CD4-positive, CD25-positive, alpha-beta regulatory T cell (primary cell): ENCODE results near the gene TNNT2. TPM values are rescaled to one million over a fixed set of nuclear protein-coding genes. Genes with fewer than 3 reads are reported as not detected.
A peak's percentile ranks its signal among the peaks of the same experiment; 100 is the strongest.

ENCODE experiments used
- ATAC-seq, 2 donors: fragments of 150-1000 bp; cut with Tn5 transposase; one replicate each; pipeline ENCODE4 v1.10.0; 2021; ENCODE audit warnings: low read depth in 2 of 2, moderate number of reproducible peaks in 2 of 2, moderate library complexity in 1 of 2
- DNase-seq, 3 donors: peaks; one replicate each; pipeline versions ENCODE4 v3.0.0 to v3.0.0-alpha.2; 2012 to 2022; ENCODE audit warnings: mixed read lengths in 1 of 3
- H3K27ac ChIP-seq: one replicate; pipeline ENCODE4 v1.7.0; 2013; ENCODE audit warnings: mild to moderate bottlenecking, low read length; ENCODE audit not compliant: insufficient read depth, poor library complexity, severe bottlenecking
- H3K27me3 ChIP-seq: one replicate; pipeline ENCODE4 v1.7.0; 2013; ENCODE audit warnings: low read length; ENCODE audit not compliant: control insufficient read depth, insufficient read depth
- H3K36me3 ChIP-seq: one replicate; pipeline ENCODE4 v1.7.0; 2013; ENCODE audit warnings: mild to moderate bottlenecking, low read length, moderate library complexity; ENCODE audit not compliant: control insufficient read depth, insufficient read depth
- H3K4me1 ChIP-seq: 2 replicates; pipeline ENCODE4 v1.7.0; 2013; ENCODE audit warnings: mild to moderate bottlenecking, low read length; ENCODE audit not compliant: insufficient read depth, control insufficient read depth, poor library complexity, severe bottlenecking
- H3K4me3 ChIP-seq: one replicate; pipeline ENCODE4 v1.7.0; 2013; ENCODE audit warnings: low read depth, mild to moderate bottlenecking, low read length, moderate library complexity
- H3K9me3 ChIP-seq, 2 experiments: 1 replicate in 1 of 2; 2 replicates in 1 of 2; pipeline ENCODE4 v1.7.0; 2013; ENCODE audit warnings: low read length in 2 of 2, mild to moderate bottlenecking in 1 of 2, moderate library complexity in 1 of 2; ENCODE audit not compliant: control insufficient read depth in 2 of 2
- H3K27ac Mint-ChIP-seq, 3 donors: one replicate each; pipeline ENCODE4 v1.8.0; 2020 to 2022; ENCODE audit warnings: mild to moderate bottlenecking in 3 of 3, mixed read lengths in 3 of 3, moderate library complexity in 2 of 3
- H3K27me3 Mint-ChIP-seq: one replicate; pipeline ENCODE4 v1.8.0; 2022; ENCODE audit warnings: mild to moderate bottlenecking, mixed read lengths
- H3K36me3 Mint-ChIP-seq: one replicate; pipeline ENCODE4 v1.8.0; 2020; ENCODE audit warnings: mixed read lengths
- H3K4me1 Mint-ChIP-seq, 4 donors: one replicate each; pipeline ENCODE4 v1.8.0; 2020 to 2022; ENCODE audit warnings: mixed read lengths in 4 of 4, mild to moderate bottlenecking in 1 of 4
- H3K4me3 Mint-ChIP-seq, 4 donors: one replicate each; pipeline ENCODE4 v1.8.0; 2020 to 2022; ENCODE audit warnings: mild to moderate bottlenecking in 4 of 4, mixed read lengths in 4 of 4, moderate library complexity in 3 of 4
- H3K9me3 Mint-ChIP-seq, 7 donors: one replicate each; pipeline ENCODE4 v1.8.0; 2020 to 2022; ENCODE audit warnings: mixed read lengths in 7 of 7, mild to moderate bottlenecking in 3 of 7, moderate library complexity in 2 of 7
- polyA plus RNA-seq, 4 donors: library from polyadenylated mRNA; unstranded; fragments of 300-500 nt; fragmentation: Illumina TruSeq; gene quantifications; one replicate each; pipeline ENCODE4 v1.2.3, GENCODE V29; 2021
- total RNA-seq: library from RNA; stranded (reverse); gene quantifications from one replicate; pipeline ENCODE4 v1.2.3, GENCODE V29; 2022

The TNNT2 gene
- total and polyA plus RNA-seq, 5 donors from 2014 or later = not detected

- Mint-ChIP-seq H3K36me3 (no peaks in the 10 kb centered on the region), H3K27ac (no peak overlapping the region), H3K4me1 (no peaks in the 10 kb centered on the region), H3K4me3 (no peak overlapping the region), H3K9me3 (no peaks in the 10 kb centered on the region), H3K27me3 (peaks cover 51% of the 10 kb centered on the region)
- no peak for DNase-seq
- Histone ChIP-seq H3K27me3 (peaks cover 3% of the 10 kb centered on the region), H3K27ac (no peak overlapping the region), H3K4me3 (no peak overlapping the region), H3K9me3 (no peaks in the 10 kb centered on the region), H3K36me3 (no peaks in the 10 kb centered on the region), H3K4me1 (no peaks in the 10 kb centered on the region)
- ATAC-seq = no peak
Measured at GRCh38 chr1:201394591-201394990, 17.1 kb upstream of the TNNT2 start.

- Mint-ChIP-seq H3K27ac (no peak overlapping the region), H3K4me3 (no peak overlapping the region), H3K4me1 (no peaks in the 10 kb centered on the region), H3K36me3 (no peaks in the 10 kb centered on the region), H3K27me3 (peaks cover 43% of the 10 kb centered on the region), H3K9me3 (no peaks in the 10 kb centered on the region)
- ATAC-seq (no peak), DNase-seq (no peak)
- H3K27me3 ChIP-seq = peaks cover 2% of the 10 kb centered on the region
- H3K9me3 ChIP-seq = no peaks in the 10 kb centered on the region
- H3K36me3 ChIP-seq = no peaks in the 10 kb centered on the region
- H3K27ac ChIP-seq = no peak overlapping the region
- no peaks in the 10 kb centered on the region for H3K4me1 ChIP-seq
- H3K4me3 ChIP-seq = no peak overlapping the region
Measured at GRCh38 chr1:201393076-201393475, 15.6 kb upstream of the TNNT2 start.

- Mint-ChIP-seq H3K9me3 (no peaks in the 10 kb centered on the region), H3K27me3 (peaks cover 35% of the 10 kb centered on the region)
Measured at GRCh38 chr1:201391651-201392511, 14.4 kb upstream of the TNNT2 start.

GRCh38 chr1:201391225-201391624, 13.7 kb upstream of the TNNT2 start:
- Mint-ChIP-seq H3K27ac (no peak overlapping the region), H3K4me3 (no peak overlapping the region), H3K27me3 (peaks cover 31% of the 10 kb centered on the region), H3K36me3 (no peaks in the 10 kb centered on the region), H3K4me1 (no peaks in the 10 kb centered on the region), H3K9me3 (no peaks in the 10 kb centered on the region)
- H3K36me3 ChIP-seq = no peaks in the 10 kb centered on the region
- no peak for DNase-seq
- no peaks in the 10 kb centered on the region for H3K9me3 ChIP-seq
- H3K4me1 ChIP-seq = no peaks in the 10 kb centered on the region
- no peaks in the 10 kb centered on the region for H3K27me3 ChIP-seq
- ATAC-seq = no peak
- no peak overlapping the region for H3K4me3 ChIP-seq
- H3K27ac ChIP-seq = no peak overlapping the region

More at GRCh38 chr1:201391651-201392511, 14.4 kb upstream of the TNNT2 start:
- H3K27me3 ChIP-seq = no peaks in the 10 kb centered on the region
- H3K4me1 ChIP-seq = no peaks in the 10 kb centered on the region
- no peak for ATAC-seq
- H3K4me3 ChIP-seq = no peak overlapping the region
- no peaks in the 10 kb centered on the region for H3K36me3 Mint-ChIP-seq
- no peak overlapping the region for H3K27ac ChIP-seq
- no peak overlapping the region for H3K4me3 Mint-ChIP-seq
- H3K9me3 ChIP-seq = no peaks in the 10 kb centered on the region
- no peaks in the 10 kb centered on the region for H3K36me3 ChIP-seq
- no peak overlapping the region for H3K27ac Mint-ChIP-seq
- no peak for DNase-seq
- H3K4me1 Mint-ChIP-seq = no peaks in the 10 kb centered on the region

GRCh38 chr1:201389051-201389450, 11.6 kb upstream of the TNNT2 start:
- H3K4me3 Mint-ChIP-seq = no peak overlapping the region
- H3K4me1 ChIP-seq = no peaks in the 10 kb centered on the region
- no peak overlapping the region for H3K27ac Mint-ChIP-seq
- DNase-seq (no peak), ATAC-seq (no peak)
- no peak overlapping the region for H3K4me3 ChIP-seq
- no peaks in the 10 kb centered on the region for H3K4me1 Mint-ChIP-seq
- no peaks in the 10 kb centered on the region for H3K36me3 Mint-ChIP-seq
- no peaks in the 10 kb centered on the region for H3K27me3 ChIP-seq
- peaks cover 19% of the 10 kb centered on the region for H3K27me3 Mint-ChIP-seq
- H3K9me3 Mint-ChIP-seq = no peaks in the 10 kb centered on the region
- no peaks in the 10 kb centered on the region for H3K36me3 ChIP-seq
- H3K9me3 ChIP-seq = no peaks in the 10 kb centered on the region
- no peak overlapping the region for H3K27ac ChIP-seq

- H3K27me3 Mint-ChIP-seq = no peaks in the 10 kb centered on the region
- Histone ChIP-seq H3K27ac (no peak overlapping the region), H3K27me3 (no peaks in the 10 kb centered on the region), H3K4me1 (no peaks in the 10 kb centered on the region), H3K36me3 (no peaks in the 10 kb centered on the region), H3K9me3 (no peaks in the 10 kb centered on the region), H3K4me3 (no peak overlapping the region)
- H3K27ac Mint-ChIP-seq = no peak overlapping the region
- no peak for ATAC-seq
- no peak for DNase-seq
- H3K36me3 Mint-ChIP-seq = no peaks in the 10 kb centered on the region
- no peaks in the 10 kb centered on the region for H3K9me3 Mint-ChIP-seq
- H3K4me1 Mint-ChIP-seq = no peaks in the 10 kb centered on the region
- H3K4me3 Mint-ChIP-seq = no peak overlapping the region
Measured at GRCh38 chr1:201386208-201386607, 8.7 kb upstream of the TNNT2 start.

- H3K9me3 ChIP-seq = no peaks in the 10 kb centered on the region
- no peaks in the 10 kb centered on the region for H3K4me1 ChIP-seq
- Mint-ChIP-seq H3K27me3 (no peaks in the 10 kb centered on the region), H3K27ac (no peak overlapping the region), H3K4me3 (no peak overlapping the region), H3K4me1 (no peaks in the 10 kb centered on the region), H3K9me3 (no peaks in the 10 kb centered on the region), H3K36me3 (no peaks in the 10 kb centered on the region)
- H3K36me3 ChIP-seq = no peaks in the 10 kb centered on the region
- peak in 1 of 3 donors; percentile 36 for DNase-seq
- H3K27me3 ChIP-seq = no peaks in the 10 kb centered on the region
- H3K27ac ChIP-seq = no peak overlapping the region
- no peak overlapping the region for H3K4me3 ChIP-seq
- no peak for ATAC-seq
Measured at GRCh38 chr1:201385299-201385891, 7.9 kb upstream of the TNNT2 start.

- Histone ChIP-seq H3K27ac (no peak overlapping the region), H3K9me3 (no peaks in the 10 kb centered on the region), H3K4me1 (no peaks in the 10 kb centered on the region), H3K36me3 (no peaks in the 10 kb centered on the region), H3K4me3 (no peak overlapping the region), H3K27me3 (no peaks in the 10 kb centered on the region)
- Mint-ChIP-seq H3K27ac (no peak overlapping the region), H3K4me3 (no peak overlapping the region), H3K9me3 (no peaks in the 10 kb centered on the region), H3K4me1 (no peaks in the 10 kb centered on the region), H3K27me3 (no peaks in the 10 kb centered on the region), H3K36me3 (no peaks in the 10 kb centered on the region)
- DNase-seq (no peak), ATAC-seq (no peak)
Measured at GRCh38 chr1:201384406-201384782, 6.9 kb upstream of the TNNT2 start.
